GM18526 (cell line): ENCODE measurements around the gene COL18A1.

Experiments used
- POLR2A ChIP-seq: IDR thresholded peaks from 3 replicates; pipeline ENCODE4 v1.6.1; 2011; ENCODE audit not compliant: insufficient read length; ENCODE audit errors: extremely low read depth

COL18A1 gene

DNA sequence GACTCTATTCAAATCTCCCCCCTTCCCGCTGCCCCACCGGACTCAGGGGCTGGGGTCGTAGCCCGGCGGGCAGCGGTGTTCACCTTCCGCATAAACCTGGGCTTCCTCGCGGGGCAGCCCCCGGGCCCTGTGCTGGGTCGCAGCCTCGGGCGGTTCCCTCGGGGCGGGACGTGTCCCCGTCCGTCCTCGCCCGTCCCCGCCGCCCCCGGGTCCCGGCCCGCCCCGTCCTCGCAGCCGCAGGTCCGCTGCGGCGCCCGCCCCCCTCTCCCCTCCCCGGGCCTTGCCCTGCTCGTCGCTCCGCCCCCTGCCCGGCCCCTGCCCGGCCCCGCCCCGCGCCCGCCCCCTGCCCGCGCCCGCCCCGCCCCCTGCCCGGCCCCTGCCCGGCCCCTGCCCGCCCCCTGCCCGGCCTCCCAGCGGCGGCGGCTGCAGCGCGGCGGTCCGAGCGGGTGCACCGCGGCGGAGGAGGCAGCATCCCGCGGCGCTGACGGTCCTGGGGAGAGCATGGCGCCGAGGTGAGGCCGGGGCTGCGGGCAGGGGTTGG, at the start of gene COL18A1:
Gene COL18A1, plus strand, starts transcription at position 436 of the 541 bp plus-strand sequence. Its CDS starts 66 bp downstream, at position 502.
- no peak for TF ChIP-seq POLR2A

DNA sequence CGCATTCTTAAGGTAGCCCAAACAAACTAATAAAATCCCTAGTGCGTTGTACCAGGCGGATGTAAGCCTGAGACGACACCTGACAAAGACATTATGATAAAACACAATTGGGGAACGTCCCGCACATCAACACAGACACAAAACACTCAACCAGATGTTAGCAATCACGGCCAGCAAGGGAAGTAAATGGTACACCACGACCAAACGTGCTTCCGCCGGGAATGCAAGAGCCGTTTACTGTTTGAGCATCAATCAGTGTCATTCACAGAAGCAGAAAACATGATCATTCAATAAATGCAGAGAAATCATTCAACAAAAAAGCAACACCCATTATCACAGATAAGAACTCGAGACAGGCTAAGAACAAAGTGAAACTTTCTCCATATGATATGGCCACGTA, 49.4 kb upstream of the COL18A1 start:
- TF ChIP-seq POLR2A: no peak

DNA sequence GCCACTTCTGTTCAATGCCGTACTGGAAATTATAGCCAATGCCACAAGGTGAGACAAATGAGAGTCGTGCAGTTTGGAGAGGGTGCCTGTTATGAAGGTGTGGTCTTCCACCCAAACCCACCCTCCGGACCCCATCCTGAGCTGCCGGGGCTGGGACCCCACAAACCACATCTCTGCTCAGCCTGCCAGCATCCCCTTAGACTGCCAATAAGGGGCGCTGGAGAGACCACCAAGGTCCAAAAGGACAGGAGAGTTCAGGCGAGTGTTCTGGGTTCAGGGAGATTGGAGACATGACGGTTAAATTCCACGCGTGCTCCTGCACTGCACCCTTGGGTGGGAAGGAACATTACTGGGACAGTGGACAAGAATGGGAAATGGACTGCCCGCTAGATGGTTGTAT, 48.7 kb upstream of the COL18A1 start:
- TF ChIP-seq POLR2A: no peak

DNA sequence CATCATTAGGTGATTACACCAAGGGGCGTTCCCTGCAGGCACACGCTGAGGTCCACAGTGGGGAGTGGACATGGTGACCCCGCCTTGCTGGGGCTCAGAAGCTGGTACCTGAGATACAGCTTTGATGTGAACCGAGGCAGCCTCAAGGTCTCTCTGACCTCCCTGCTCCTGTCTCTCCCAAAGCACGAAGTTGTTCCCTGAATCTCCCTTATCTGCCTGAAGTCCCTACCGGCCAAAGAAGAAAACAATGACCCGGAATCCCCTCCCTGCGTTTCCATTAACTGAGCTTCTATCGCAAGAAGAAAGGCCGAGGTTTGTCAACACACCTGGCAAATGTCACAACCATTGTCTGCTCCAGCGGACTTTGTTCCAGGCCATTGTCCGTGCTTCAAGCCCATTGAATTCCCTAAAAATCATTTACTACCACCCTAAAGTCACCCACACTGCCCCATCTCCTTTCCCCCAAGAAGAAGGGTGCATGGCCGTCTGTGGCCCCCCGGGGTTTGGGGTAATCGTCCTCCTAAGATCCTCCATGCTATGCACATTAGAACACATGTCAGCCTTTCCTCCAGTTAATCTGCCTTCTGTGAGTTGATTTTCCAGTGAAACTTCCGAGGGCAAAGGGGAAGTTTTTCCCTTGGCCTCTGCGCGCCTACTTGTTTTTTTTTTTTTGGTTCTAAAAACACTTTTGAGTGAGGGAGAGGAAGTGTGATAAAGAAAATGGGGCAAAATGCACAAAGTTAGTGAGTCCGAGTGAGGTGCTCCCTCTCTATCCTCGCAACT, 48.1 kb upstream of the COL18A1 start:
- TF ChIP-seq POLR2A: no peak

DNA sequence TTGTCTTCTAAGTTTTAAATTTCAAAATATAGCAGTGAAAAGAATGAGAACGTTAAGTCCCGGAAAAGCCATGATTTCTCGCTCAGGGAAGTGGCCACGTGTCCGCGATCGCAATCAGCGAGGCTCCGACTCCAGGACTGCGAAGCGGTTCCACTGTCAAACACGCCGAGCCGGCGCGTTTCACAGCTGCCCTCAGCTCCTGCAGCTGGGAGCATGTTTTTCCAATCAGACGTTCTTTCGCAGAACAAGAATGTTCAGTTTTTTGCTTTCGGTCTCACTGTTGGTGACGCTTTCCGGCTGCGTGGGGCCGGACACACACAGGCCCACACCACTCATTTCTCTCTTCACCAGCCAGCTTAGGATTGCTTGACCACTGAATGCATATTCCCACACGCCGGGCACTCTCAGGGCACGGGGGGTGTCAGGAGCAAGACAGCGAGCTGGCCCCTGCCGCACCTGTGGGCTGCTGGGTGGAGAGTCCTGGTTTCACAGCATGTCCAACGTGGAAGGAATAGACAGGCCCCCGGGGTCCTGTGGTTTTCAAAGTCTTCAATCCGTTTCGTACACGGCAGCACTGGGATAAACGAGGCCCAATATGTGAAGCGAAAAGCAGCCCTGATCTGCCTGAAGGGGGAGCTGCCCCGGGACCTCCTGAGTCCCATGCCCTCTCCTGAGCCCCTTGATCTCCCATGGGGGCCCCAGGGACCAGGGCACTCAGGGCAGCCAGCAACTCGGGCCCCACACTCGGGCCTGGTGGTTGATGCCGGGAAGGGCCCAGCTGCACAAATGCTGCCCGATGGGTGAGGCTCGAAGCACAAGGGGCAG, 47.3 kb upstream of the COL18A1 start:
- no peak for TF ChIP-seq POLR2A

DNA sequence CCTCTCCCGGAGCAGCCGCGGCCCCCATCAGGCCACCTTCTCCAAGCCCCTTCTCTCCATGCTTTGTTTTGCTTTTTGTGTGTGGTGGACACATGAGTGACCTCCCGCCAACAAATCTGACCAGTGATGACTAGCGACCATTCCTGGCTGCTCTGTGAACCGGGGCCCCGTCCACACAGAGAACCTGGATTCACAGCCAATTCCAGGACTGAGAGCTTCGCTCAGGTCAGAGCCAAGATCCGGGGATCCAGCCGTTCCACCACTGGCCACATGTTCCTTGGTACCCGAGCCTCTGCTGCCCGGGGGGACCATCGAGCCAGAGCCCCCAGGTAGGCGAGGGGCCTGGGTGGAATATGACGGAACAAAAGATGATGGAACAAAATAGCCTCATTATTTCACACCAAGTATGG, 46.7 kb upstream of the COL18A1 start:
- TF ChIP-seq POLR2A: no peak

DNA sequence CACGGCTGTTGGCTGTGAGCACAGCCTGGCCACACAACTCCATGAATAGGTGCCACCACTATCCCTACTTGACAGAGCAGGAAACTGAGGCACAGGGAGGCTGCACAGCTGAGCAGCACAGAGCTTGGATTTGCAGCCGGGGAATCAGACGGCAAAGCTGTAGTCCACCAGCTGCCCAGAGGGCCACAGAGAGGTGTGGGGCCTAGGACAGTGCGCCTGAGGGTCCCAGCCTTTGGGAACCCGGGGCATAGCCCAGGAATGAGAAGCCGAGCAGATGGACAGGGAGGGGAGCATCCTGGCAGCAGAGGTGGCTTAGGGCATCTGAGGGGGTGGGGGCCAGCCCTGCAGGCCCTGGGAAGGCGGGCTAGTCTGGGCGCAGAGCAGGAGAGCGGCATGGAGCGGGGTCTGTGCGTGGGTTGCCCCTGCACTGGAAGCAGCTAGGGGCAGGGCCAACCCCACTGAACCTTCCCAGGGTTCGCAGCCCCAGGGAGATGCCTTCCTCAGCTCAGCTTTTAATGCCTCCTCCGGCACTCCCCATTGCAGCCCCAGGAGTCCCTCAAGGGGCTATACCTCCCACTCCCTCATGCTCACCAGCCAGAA, 46.2 kb upstream of the COL18A1 start:
- TF ChIP-seq POLR2A: no peak

DNA sequence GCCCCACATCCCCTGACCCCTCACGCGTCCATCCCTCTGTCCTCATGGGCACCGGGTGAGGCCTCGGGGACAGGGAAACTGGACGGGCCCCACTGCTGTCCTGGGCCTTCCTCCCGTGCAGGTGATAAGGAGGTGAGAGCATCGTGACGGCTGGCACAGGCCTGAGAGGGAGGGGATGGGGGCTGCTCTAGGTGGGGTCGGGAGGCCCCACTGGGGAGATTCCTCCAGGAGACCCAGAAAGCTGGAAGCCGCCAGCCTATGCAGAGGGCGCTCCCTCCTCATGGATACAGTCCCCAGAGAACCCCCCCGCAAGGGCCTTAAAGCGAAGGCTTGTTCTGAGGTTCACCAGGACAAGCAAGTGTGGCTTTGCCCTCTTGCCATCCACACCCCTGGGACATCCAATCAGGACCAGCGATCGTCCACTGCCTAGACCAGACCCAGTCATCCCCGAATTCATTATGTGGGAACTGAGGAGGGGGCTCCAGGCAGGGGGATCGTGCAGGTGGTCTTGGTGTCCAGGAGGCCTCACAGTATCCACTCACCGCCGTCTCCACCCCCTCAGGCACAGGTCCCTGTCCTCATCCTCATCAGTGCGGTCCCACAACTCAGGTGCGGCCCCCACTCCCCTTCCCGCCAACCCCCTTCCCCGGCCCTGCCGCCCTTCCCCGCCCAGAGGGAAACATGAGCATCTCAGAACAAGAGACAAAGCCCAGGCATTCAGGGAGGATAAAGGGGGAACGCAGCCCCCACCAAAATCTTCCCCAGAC, 45.3 kb upstream of the COL18A1 start:
- no peak for TF ChIP-seq POLR2A

DNA sequence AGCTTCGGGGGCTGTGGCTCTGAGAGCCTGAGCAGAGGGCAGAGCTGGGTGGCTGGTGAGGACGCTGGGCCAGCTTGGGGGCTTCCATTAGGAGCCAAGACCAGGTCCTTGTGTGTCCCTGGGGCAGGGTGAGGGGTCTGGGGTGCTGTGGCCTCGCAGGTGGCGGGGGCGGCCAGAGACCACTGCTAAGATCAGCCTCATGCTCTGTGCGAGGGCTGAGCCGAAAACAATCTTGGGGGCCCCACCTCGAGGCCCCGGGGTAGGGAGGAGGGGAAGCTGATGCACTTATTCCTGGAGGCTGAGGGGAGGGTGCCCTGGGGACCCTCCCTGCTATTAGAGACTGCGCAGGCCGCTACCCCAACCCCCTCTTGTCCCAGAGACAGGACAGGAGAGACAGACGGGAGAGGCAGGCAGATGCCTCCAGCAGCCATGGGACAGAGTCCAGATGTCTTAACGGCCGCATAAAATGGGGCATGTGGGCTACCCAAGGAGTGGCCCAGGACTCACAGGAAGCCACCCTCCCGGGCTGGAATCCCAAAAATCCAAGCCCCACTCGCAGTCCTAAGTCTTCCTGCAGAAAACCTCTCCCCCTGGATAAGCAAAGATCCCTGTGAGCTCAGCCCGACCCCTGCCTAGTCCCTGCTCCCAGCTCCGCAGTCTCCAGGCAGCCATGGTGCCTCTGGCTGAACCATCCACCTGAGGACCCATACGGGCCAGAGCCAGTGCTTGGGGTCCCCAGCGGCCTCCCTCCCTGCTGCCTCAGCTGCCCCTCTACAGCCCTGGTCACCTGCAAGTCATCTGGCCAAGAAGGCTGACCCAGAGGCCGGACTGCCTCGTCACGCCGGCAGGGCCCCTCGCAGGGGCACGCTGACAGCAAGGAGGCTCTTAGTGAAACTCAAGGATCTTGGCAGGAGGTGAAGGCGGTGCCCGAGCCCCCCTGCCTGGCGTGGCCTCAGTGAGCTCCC, 43.6 kb upstream of the COL18A1 start:
- TF ChIP-seq POLR2A: no peak

DNA sequence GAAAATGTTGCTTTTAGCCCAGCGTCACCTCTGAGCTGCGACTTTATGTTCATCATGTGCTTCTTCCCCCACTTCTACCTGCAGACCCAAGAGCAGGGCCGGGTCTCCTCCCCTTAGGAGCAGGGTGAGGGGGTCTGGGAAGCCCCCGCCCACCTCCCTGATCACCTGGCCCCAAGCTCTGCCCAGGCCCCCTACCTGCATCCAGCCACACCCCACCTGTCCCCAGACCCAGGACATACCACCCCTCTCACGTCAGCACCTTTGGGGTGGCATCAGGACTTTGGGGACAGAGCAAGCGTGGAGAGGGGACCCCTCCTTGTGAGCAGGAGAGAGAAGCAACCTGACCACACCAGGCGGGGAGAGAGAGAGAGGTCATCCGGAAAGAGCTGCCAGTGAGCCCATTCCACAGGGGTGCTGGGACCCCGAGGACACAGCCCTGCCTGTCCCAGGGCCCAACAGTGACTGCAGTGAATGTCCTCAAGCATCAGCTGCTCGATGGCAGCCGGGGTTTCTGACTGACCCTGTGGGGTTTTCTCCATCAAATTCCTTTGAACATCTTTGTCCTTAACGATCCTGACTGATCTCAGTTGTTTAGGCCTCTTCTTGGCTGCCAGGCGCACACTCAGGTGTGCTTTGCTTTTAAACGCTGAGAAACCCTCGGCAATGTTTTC, 42.8 kb upstream of the COL18A1 start:
- TF ChIP-seq POLR2A: no peak

DNA sequence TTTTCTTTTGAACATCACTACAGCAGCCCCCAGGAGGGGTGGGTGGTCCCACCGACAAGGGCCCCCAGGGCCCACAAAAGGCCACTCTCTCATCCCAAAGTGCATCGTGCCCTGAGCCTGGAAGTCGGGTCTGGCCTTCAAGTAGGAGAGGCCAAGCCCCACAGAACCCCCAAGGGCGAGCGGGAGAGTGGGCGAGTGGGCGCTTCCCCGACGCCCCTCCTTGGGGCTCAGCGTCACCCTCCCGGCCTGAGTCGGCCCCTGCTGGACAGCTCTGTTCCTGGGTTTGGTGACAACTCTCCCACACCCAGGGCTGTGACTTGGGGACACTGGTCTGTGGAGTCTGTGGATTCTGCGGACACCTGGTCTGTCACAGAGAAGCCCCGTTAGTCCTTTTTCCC, 42.2 kb upstream of the COL18A1 start:
- TF ChIP-seq POLR2A: no peak

DNA sequence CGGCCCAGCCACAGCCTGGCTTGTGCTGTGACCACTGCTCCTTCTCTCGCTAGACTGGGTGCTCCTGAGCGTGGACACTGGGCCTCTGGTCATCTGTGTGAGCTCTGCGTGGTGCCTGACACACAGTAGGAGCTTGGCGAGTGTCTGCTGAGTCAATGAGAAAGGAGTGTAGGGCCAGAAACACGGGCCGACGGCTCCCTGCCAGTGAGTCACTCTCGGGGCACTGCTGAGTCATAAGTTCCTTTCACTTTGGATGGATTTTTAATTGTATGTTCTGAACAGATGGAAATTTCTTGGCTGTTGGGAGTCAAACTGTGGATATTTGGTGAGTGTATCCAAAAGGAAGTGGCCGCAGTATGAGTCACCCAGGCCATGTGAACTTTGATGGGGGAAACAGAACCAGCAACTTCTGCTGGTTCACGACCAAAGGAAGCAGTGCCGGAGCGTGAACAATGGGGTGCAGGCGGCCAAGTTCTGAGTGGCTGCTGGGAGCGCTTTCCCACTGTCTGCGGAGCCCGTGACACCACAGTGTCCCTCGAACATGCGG, 41.0 kb upstream of the COL18A1 start:
- no peak for TF ChIP-seq POLR2A

DNA sequence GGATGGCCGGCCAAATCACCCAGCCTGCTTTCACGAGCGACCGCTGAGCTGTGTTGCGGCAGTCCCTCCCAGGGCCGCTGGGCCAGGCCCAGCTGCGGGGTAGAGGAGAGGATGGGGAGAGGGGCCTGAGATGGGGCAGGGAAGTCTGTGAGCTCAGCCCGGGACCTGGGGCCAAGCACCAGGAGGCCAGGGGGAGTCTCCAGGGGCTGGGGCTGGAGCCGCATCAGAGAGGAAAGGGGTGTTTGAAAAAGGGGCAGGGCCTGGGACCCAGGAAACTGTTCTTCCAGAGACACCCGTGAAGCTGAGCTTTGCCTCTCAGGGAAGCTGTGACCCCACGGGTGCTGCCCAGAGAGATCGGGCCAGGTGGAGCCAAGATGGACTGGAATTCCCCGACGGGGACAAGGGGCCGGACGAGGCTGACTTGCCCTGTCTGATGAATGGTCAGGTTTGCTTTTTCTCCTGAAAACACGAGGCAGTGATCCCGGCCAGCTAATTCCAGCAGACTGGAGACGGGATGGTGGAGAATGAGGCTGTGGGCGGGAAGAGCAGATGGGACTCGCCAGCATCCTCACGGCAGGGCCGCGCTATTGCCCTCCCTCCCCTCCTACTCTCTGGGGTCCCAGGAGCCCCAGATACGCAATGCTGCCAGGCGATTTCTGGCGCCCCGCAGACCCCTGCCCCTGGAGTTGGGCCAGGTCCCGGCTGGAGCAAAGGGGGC, 40.3 kb upstream of the COL18A1 start:
- no peak for TF ChIP-seq POLR2A

DNA sequence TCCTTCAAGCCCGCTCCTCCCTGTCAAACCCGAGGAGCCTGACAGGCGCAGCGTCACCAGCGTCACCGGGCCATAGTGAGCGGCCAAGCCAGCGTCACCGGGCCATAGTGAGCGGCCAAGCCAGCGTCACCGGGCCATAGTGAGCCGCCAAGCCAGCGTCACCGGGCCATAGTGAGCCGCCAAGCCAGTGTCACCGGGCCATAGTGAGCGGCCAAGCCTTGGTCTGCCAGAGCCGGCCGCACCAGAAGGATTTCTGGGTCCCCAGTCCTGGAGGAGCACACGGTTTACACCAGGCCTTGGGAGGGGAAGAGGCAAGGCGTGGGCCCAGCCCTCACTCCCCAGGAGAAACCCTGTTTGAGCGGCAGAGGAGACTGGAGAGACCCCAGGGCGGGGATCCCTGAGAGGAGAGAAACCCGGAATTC, 39.8 kb upstream of the COL18A1 start:
- no peak for TF ChIP-seq POLR2A
